Neuronal stem cell (in vitro differentiated cells): ENCODE measurements around the gene NAMPT.

Source experiments
- DNase-seq: peaks from one replicate; pipeline ENCODE4 v3.0.0-alpha.2; 2013; ENCODE audit warnings: low spot score
- H2AFZ ChIP-seq: one replicate; pipeline ENCODE4 v1.6.1; 2013; ENCODE audit warnings: mild to moderate bottlenecking, low read length, inconsistent platforms
- H2AK5ac ChIP-seq: 2 replicates; pipeline ENCODE4 v1.6.1; 2013; ENCODE audit warnings: low read depth, mild to moderate bottlenecking, inconsistent platforms, low read length, moderate library complexity, mixed read lengths
- H2BK120ac ChIP-seq: 2 replicates; pipeline ENCODE4 v1.6.1; 2013; ENCODE audit warnings: low read depth, mild to moderate bottlenecking, inconsistent platforms, low read length, moderate library complexity, mixed read lengths
- H2BK12ac ChIP-seq: one replicate; pipeline ENCODE4 v1.6.1; 2013; ENCODE audit warnings: low read length, inconsistent platforms
- H2BK15ac ChIP-seq: 2 replicates; pipeline ENCODE4 v1.6.1; 2013; ENCODE audit warnings: mild to moderate bottlenecking, low read length, inconsistent platforms, mixed read lengths
- H2BK5ac ChIP-seq: one replicate; pipeline ENCODE4 v1.6.1; 2013; ENCODE audit warnings: inconsistent platforms, mild to moderate bottlenecking, low read length, moderate library complexity
- H3K14ac ChIP-seq: one replicate; pipeline ENCODE4 v1.6.1; 2013; ENCODE audit warnings: low read length, inconsistent platforms
- H3K18ac ChIP-seq: 2 replicates; pipeline ENCODE4 v1.6.1; 2013; ENCODE audit warnings: low read length, inconsistent platforms
- H3K23ac ChIP-seq: 2 replicates; pipeline ENCODE4 v1.6.1; 2013; ENCODE audit warnings: low read depth, mild to moderate bottlenecking, mixed read lengths, low read length, inconsistent platforms; ENCODE audit not compliant: poor library complexity
- H3K27ac ChIP-seq: replicated peaks from 3 replicates; pipeline ENCODE4 v1.5.1; 2013; ENCODE audit warnings: low read length, inconsistent platforms
- H3K27me3 ChIP-seq, 3 experiments: 2 replicates each; pipeline ENCODE4 v1.6.1; 2013; ENCODE audit warnings: low read length in 3 of 3, mild to moderate bottlenecking in 2 of 3, inconsistent platforms in 1 of 3, low read depth in 1 of 3, mixed read lengths in 1 of 3, moderate library complexity in 1 of 3; ENCODE audit not compliant: control insufficient read depth in 3 of 3, insufficient read depth in 3 of 3
- H3K36me3 ChIP-seq, 2 donors: replicated peaks in 1 of 2; 2 replicates each; pipeline ENCODE4 v1.6.1; 2013; ENCODE audit warnings: low read length in 2 of 2; ENCODE audit not compliant: control insufficient read depth in 2 of 2, insufficient read depth in 2 of 2
- H3K4ac ChIP-seq: 2 replicates; pipeline ENCODE4 v1.6.1; 2013; ENCODE audit warnings: inconsistent platforms, mild to moderate bottlenecking, low read length, moderate library complexity
- H3K4me1 ChIP-seq, 2 donors: 1 replicate in 1 of 2; 2 replicates in 1 of 2; pipeline ENCODE4 v1.6.1; 2013; ENCODE audit warnings: low read length in 2 of 2, low read depth in 1 of 2; ENCODE audit not compliant: control insufficient read depth in 2 of 2, insufficient read depth in 1 of 2
- H3K4me2 ChIP-seq: one replicate; pipeline ENCODE4 v1.6.1; 2013; ENCODE audit warnings: mild to moderate bottlenecking, low read length, inconsistent platforms; ENCODE audit not compliant: insufficient read depth, poor library complexity, severe bottlenecking
- H3K4me3 ChIP-seq, 2 donors: 2 replicates each; pipeline ENCODE4 v1.5.1; 2013; ENCODE audit warnings: low read length in 2 of 2, mild to moderate bottlenecking in 2 of 2, inconsistent platforms in 1 of 2, moderate library complexity in 1 of 2
- H3K79me1 ChIP-seq: one replicate; pipeline ENCODE4 v1.6.1; 2013; ENCODE audit warnings: low read depth, mild to moderate bottlenecking, inconsistent platforms, low read length, moderate library complexity
- H3K9ac ChIP-seq: one replicate; pipeline ENCODE4 v1.6.1; 2013; ENCODE audit warnings: mild to moderate bottlenecking, low read depth, low read length, inconsistent platforms; ENCODE audit not compliant: poor library complexity
- H3K9me3 ChIP-seq, 2 donors: replicated peaks in 1 of 2; 2 replicates each; pipeline versions ENCODE3 to v1.6.1; 2013; ENCODE audit warnings: low read length in 2 of 2, mild to moderate bottlenecking in 2 of 2, inconsistent platforms in 1 of 2, low read depth in 1 of 2, mixed read lengths in 1 of 2, moderate library complexity in 1 of 2; ENCODE audit not compliant: control insufficient read depth in 2 of 2, insufficient read depth in 1 of 2
- H4K8ac ChIP-seq: one replicate; pipeline ENCODE4 v1.6.1; 2013; ENCODE audit warnings: low read depth, mild to moderate bottlenecking, inconsistent platforms, low read length, moderate library complexity
- H4K91ac ChIP-seq: one replicate; pipeline ENCODE4 v1.6.1; 2013; ENCODE audit warnings: low read length, low read depth, mild to moderate bottlenecking, inconsistent platforms; ENCODE audit not compliant: poor library complexity
- WGBS, 2 donors: extraction: QIAGEN DNeasy Blood & Tissue Kit; methylation state at CpG; one replicate each; pipeline ENCODE4 v1.1.7; 2013; ENCODE audit warnings: missing lambda C conversion rate in 2 of 2, mixed read lengths in 1 of 2; ENCODE audit not compliant: insufficient read length in 2 of 2, insufficient replicate concordance in 1 of 2; ENCODE audit errors: extremely low coverage in 2 of 2; 5-methylcytosine and 5-hydroxymethylcytosine counted together

The NAMPT gene

GRCh38 chr7:106220307-106220706 is 64.5 kb downstream of the NAMPT start:
- no peak overlapping the region for H2BK12ac ChIP-seq
- no peak overlapping the region for H2BK15ac ChIP-seq
- H3K14ac ChIP-seq, result no peak overlapping the region
- no peak overlapping the region for H4K91ac ChIP-seq
- H2BK5ac ChIP-seq, result no peak overlapping the region
- no peak overlapping the region for H3K4ac ChIP-seq
- no peaks in the 10 kb centered on the region for H3K79me1 ChIP-seq
- no peak overlapping the region for H3K18ac ChIP-seq
- H3K27me3 ChIP-seq, result peaks cover 0 to 9% (median 0%) of the 10 kb centered on the region in 3 experiments
- no peak overlapping the region for H4K8ac ChIP-seq
- H3K36me3 ChIP-seq, result no peaks in the 10 kb centered on the region
- no peaks in the 10 kb centered on the region for H3K4me1 ChIP-seq
- DNase-seq, result no peak
- H3K27ac ChIP-seq, result no peak overlapping the region
- H3K9me3 ChIP-seq, result no peaks in the 10 kb centered on the region
- H2AK5ac ChIP-seq, result no peak overlapping the region
- no peak overlapping the region for H2AFZ ChIP-seq
- no peak overlapping the region for H3K4me3 ChIP-seq
- H3K23ac ChIP-seq, result no peak overlapping the region
- WGBS, 2 donors, result no CpG with 5 or more reads among the region's 3 CpGs
- no peak overlapping the region for H2BK120ac ChIP-seq
- H3K4me2 ChIP-seq, result no peak overlapping the region
- H3K9ac ChIP-seq, result no peak overlapping the region

- no peaks in the 10 kb centered on the region for H3K9me3 ChIP-seq
- no peak overlapping the region for H2BK5ac ChIP-seq
- no peaks in the 10 kb centered on the region for H3K36me3 ChIP-seq
- no peak overlapping the region for H3K14ac ChIP-seq
- no peak overlapping the region for H2BK15ac ChIP-seq
- no peak overlapping the region for H2BK12ac ChIP-seq
- DNase-seq, result no peak
- WGBS, 2 donors, result no CpG with 5 or more reads among the region's 3 CpGs
- H2AFZ ChIP-seq, result peak overlapping the region; percentile 54
- no peak overlapping the region for H3K4me3 ChIP-seq
- no peak overlapping the region for H3K4ac ChIP-seq
- no peak overlapping the region for H3K23ac ChIP-seq
- no peak overlapping the region for H3K4me2 ChIP-seq
- no peak overlapping the region for H3K18ac ChIP-seq
- no peak overlapping the region for H4K8ac ChIP-seq
- no peaks in the 10 kb centered on the region for H3K79me1 ChIP-seq
- no peak overlapping the region for H3K9ac ChIP-seq
- H2BK120ac ChIP-seq, result no peak overlapping the region
- peaks cover 0 to 9% (median 0%) of the 10 kb centered on the region in 3 experiments for H3K27me3 ChIP-seq
- H3K27ac ChIP-seq, result no peak overlapping the region
- no peaks in the 10 kb centered on the region for H3K4me1 ChIP-seq
- H2AK5ac ChIP-seq, result no peak overlapping the region
- H4K91ac ChIP-seq, result no peak overlapping the region
Measured at GRCh38 chr7:106219170-106219569, 65.6 kb downstream of the NAMPT start.

- Histone ChIP-seq H3K27me3 (peaks cover 0 to 9% (median 0%) of the 10 kb centered on the region in 3 experiments), H3K4me2 (no peak overlapping the region), H3K27ac (no peak overlapping the region), H3K9me3 (no peaks in the 10 kb centered on the region), H3K4me3 (no peak overlapping the region), H2BK120ac (no peak overlapping the region), H3K23ac (no peak overlapping the region), H3K4me1 (no peaks in the 10 kb centered on the region), H2AK5ac (no peak overlapping the region), H2BK5ac (no peak overlapping the region), H4K8ac (no peak overlapping the region), H3K36me3 (no peaks in the 10 kb centered on the region), H3K79me1 (no peaks in the 10 kb centered on the region), H2BK12ac (no peak overlapping the region), H4K91ac (no peak overlapping the region), H3K9ac (no peak overlapping the region), H3K18ac (no peak overlapping the region), H2AFZ (no peak overlapping the region), H3K4ac (no peak overlapping the region), H2BK15ac (no peak overlapping the region), H3K14ac (no peak overlapping the region)
- no peak for DNase-seq
- no CpG with 5 or more reads among the region's 3 CpGs for WGBS, 2 donors
Measured at GRCh38 chr7:106218546-106218945, 66.2 kb downstream of the NAMPT start.

- no peaks in the 10 kb centered on the region for H3K4me1 ChIP-seq
- H3K27me3 ChIP-seq, result peaks cover 0 to 9% (median 0%) of the 10 kb centered on the region in 3 experiments
- H3K9me3 ChIP-seq, result no peaks in the 10 kb centered on the region
- no peak overlapping the region for H4K8ac ChIP-seq
- no peak for DNase-seq
- no peak overlapping the region for H3K14ac ChIP-seq
- H3K18ac ChIP-seq, result no peak overlapping the region
- H2BK5ac ChIP-seq, result no peak overlapping the region
- no peaks in the 10 kb centered on the region for H3K36me3 ChIP-seq
- no peak overlapping the region for H3K4me2 ChIP-seq
- no peak overlapping the region for H2BK120ac ChIP-seq
- H3K79me1 ChIP-seq, result no peaks in the 10 kb centered on the region
- H2BK12ac ChIP-seq, result no peak overlapping the region
- H3K4ac ChIP-seq, result no peak overlapping the region
- H4K91ac ChIP-seq, result no peak overlapping the region
- no peak overlapping the region for H3K4me3 ChIP-seq
- no peak overlapping the region for H2BK15ac ChIP-seq
- H2AK5ac ChIP-seq, result no peak overlapping the region
- no peak overlapping the region for H3K23ac ChIP-seq
- WGBS, 2 donors, result no CpG with 5 or more reads among the region's 8 CpGs
- no peak overlapping the region for H3K9ac ChIP-seq
- no peak overlapping the region for H3K27ac ChIP-seq
- peak overlapping the region; percentile 57 for H2AFZ ChIP-seq
Measured at GRCh38 chr7:106216923-106217542, 67.8 kb downstream of the NAMPT start.
